ENCODE results near the gene SLC9A1.

DNA sequence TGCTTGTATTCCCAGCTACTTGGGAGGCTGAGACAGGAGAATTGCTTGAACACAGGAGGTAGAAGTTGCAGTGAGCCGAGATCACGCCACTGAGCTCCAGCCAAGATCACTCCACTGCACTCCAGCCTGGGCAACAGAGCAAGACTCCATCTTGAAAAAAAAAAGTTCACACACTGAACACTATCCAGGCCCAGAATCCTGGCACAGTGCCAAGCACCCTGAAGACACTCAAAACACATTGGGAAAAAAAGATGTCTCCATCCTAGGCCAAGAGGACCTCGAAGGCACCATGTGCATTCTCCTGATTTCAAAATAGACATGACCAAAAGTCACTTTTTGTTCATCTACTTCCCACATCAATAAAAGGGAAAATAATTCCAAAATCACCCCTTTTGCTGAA is 38.7 kb downstream of the SLC9A1 start:
- TF ChIP-seq SP1 (IDR thresholded peaks at IDR 0.05) (no peak), BHLHE40 (IDR thresholded peaks at IDR 0.05; ENCODE audit: borderline replicate concordance) (no peak), FOXA1 (IDR thresholded peaks at IDR 0.05) (no peak), LEF1 (IDR thresholded peaks at IDR 0.05; ENCODE audit: borderline replicate concordance) (no peak), NFRKB (IDR thresholded peaks at IDR 0.05) (no peak), FOXK2 (IDR thresholded peaks at IDR 0.05) (no peak)

All from HEK293T (cell line).